Stimulated activated CD8-positive, alpha-beta memory T cell treated with anti-CD3 and anti-CD28 coated beads, Interleukin-4, amount 100 ng/mL, for 48 hours (primary cell): ENCODE data around the gene WTAP.
A peak's percentile ranks its signal among the peaks of the same experiment; 100 is the strongest.
"Not testable (repeated sequence)": the region's sequence is repeated elsewhere in the genome, so short reads cannot be mapped to it uniquely, and the experiment has no call there.

Experiments used
- DNase-seq: peaks from one replicate; pipeline ENCODE4 v3.0.0-alpha.2; 2020

Gene WTAP

DNA sequence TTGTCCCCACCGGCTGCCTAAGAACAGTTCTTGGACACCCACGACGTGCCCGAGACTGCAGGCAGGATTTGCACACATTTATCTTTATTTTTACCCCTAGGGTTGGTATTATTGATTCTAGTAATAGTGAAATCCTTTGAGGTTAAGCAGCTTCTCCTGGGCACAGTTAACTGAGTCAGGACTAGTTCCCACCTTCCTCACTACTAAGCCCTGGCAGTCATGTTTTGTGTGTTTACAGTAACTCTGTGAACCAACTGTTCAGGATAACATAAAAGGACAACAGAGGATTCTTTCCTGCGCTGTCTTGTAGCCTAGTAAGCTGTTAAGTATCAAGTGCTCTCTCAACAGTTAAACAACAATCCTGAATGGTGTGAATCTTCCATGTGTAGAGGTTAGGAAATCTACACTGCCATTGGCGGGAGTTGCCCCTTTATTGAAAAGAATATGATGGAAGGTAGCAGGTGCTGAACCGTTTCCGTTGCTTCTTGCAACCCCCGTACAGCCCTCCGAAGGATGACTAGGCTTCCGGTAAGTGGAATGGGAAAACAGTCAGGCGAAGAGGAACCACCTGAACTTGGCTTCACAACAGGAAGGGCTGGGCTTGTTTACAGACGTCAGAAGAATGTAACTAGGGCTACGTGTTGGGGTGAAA lies 33.3 kb upstream of the WTAP start:
- DNase-seq = no peak

DNA sequence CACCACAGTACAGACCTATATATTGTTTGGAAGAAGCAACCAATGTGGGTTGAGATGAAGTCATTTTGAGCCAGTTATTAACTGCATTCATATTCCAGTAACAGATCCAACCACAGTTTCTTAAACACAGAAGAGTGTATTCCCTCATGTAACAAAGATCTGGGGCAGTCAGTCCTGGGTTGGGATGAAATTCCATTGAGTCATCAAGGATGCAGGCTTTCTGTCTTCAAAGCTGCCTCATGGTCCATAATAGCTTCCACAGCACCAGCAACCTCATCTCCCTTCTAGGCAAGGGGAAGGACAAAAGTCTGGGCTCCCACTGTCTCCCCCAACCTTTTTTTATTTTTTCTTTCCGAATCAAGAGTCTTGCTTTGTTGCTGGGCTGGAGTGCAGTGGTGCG lies 31.3 kb upstream of the WTAP start:
- DNase-seq = no peak

DNA sequence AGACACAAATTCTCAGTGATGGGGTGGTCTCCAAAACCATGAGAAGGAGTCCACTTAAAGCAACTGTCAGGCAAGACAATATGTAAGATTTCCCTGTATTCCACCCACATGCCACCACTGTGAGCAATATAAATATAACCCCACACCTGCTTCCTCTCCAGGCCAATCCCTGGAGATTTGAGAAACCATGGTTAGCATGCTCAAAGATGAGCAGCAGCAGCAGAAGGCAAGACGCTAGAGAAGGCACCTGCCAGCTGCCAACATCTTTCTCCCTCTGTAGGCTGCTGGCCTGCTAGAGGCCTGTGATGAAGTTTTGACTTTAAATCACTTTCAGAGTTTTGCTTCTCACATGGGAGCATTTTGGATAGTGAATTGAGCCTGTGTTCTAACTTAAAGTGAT lies 26.3 kb upstream of the WTAP start:
- no peak for DNase-seq

DNA sequence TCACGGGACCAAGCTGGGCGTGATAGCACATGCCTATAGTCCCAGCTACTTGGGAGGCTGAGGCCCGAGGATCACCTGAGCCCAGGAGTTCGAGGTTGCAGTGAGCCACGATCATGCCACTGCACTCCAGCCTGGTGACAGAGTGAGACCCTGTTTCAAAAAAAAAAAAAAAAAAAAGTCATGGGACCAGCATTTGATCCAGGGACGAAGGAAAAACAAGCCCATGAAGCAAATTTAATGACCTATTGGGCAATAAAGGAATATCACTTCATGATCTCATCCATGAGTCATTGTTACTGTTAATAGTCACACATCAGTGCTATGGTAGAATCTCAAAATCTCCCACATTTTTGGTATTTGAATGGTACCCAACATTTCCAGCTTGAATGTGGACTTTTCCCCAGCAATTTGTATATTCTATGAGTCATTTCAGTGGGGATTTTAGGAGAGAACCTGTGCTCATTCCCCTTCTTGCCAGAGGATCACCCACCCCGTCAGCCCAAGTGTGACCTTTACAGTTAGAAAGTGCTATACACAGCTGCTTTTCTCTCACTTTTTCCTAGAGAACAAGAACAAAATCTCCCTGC lies 25.8 kb upstream of the WTAP start:
- DNase-seq = peak; percentile 23

DNA sequence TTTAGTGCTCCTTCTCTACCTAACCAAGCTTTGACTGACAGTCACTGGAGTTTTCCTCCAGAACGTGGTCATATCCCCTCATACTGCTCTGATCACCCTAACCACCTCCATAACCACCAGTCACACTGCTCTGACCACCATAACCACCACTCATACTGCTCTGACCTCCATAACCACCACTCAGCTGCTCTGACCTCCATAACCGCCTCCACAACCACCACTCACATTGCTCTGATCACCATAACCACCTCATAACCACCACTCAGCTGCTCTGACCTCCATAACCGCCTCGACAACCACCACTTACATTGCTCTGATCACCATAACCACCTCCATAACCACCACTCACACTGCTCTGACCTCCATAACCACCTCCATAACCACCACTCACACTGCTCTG lies 16.7 kb upstream of the WTAP start:
- not testable (repeated sequence) for DNase-seq

DNA sequence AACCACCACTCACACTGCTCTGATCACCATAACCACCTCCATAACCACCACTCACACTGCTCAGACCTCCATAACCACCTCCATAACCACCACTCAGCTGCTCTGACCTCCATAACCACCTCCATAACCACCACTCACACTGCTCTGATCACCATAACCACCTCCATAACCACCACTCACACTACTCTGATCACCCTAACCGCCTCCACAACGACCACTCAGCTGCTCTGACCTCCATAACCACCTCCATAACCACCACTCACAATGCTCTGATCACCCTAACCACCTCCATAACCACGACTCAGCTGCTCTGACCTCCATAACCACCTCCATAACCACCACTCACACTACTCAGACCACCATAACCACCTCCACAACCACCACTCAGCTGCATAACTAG lies 14.9 kb upstream of the WTAP start:
- DNase-seq = not testable (repeated sequence)

DNA sequence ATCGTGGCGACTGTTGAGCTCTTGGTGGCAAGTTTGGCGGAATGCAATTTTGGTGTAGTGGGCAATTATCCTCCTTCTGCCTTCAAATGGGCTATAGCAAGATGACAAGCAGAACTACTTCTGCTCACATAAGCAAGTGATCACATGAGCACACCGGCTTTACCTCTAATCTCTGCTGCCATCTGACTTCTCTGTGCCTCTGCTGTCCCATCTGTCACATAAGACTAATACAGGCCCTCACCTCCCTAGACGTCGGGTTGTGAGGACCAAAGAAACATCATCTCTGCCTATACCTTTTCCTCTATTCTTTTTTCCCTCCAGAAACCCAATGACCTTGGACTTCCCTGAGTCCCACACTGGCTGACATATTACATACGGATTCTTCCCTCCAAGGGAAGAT lies 13.3 kb upstream of the WTAP start:
- DNase-seq = no peak

- no peak for DNase-seq
Observed at GRCh38 chr6:159714404-159714803, 12.9 kb upstream of the WTAP start.

GRCh38 chr6:159715166-159715565 lies 12.1 kb upstream of the WTAP start:
- no peak for DNase-seq

GRCh38 chr6:159715605-159716004 lies 11.7 kb upstream of the WTAP start:
- no peak for DNase-seq

GRCh38 chr6:159716247-159717096 lies 10.8 kb upstream of the WTAP start:
- no peak for DNase-seq

DNA sequence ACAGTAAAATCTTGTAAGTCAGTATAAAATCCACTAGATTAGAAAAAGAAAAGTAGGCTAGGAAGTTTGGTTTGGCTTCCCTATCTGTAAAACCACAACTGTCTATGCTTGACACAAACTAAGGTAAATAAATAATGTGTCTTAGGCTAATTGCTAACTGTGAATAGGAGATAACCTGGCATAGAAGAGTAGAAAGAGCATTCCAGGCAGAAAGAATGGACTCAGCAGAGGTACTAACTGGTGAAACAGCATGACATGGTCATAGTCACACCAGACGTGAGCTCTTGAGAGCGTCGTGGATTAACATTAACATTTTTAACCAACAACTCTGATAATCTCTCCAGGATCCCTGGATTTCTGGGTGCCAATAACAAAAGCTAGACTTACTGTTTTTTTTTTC lies 8.7 kb upstream of the WTAP start:
- DNase-seq = no peak

DNA sequence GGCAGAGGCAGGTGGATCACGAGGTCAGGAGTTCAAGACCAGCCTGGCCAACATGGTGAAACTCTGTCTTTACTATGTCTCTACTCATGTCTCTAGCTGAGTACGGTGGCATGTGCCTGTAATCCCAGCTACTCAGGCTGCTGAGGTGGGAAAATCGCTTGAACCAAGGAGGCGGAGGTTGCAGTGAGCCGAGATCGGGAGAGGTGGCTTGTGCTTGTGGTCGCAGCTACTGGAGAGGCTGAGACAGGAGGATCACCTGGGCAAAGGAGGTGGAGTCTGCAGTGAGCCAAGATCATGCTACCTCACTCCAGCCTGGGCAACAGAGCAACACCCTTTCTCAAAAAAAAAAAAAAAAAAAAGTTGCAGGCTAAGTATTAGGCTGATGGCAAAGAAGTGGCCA lies 8.0 kb upstream of the WTAP start:
- no peak for DNase-seq

DNA sequence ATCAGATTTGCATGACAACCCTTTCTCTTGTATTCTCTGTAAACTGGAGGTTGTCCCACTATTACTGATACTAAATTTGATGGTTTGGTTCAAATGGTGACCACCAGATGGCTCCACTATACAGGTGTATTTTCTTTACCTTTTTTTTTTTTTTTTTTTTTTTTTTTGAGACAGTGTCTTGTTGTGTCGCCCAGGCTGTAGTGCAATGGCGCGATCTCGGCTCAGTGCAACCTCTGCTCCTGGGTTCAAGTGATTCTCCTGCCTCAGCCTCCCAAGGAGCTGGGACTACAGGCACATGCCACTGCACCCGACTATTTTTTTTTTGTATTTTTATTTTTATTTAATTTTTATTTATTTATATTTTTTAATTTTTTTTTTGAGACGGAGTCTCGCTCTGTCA lies 6.6 kb upstream of the WTAP start:
- no peak for DNase-seq

DNA sequence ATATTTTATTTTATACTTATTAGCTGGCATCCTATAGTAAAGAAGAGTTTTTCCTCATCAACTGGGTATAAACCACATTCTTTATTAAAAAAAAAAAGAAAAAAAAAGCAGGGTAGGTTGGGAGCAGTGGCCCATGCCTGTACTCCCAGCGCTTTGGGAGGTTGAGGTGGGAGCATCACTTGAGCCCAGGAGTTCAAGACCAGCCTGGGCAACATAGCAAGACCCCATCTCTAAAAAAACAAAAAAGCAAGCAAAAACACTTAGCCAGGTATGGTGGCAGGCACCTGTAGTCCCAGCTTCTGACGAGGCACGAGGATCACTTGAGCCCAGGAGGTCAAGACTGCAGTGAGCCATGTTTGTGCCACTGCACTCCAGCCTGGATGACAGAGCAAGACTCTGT lies 5.3 kb upstream of the WTAP start:
- DNase-seq = not testable (repeated sequence)

DNA sequence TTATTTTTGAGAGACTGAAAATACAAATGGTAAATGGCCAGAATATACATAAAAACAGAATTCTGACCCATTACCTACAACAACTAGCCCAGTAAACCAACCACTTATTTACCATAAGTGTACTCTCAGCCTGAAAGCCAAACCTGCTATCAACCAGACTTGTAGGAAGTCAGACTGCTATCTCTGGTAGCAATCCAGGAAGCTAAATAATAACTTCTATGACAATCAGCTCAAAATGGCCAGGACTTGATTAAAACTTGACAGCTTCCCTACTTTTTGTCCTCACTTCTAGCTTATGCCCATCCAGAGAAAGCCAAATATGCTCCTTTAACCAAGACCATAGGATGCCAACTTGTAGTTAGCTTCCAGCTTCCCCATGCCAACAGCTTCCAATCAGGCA lies 4.7 kb upstream of the WTAP start:
- DNase-seq = no peak

DNA sequence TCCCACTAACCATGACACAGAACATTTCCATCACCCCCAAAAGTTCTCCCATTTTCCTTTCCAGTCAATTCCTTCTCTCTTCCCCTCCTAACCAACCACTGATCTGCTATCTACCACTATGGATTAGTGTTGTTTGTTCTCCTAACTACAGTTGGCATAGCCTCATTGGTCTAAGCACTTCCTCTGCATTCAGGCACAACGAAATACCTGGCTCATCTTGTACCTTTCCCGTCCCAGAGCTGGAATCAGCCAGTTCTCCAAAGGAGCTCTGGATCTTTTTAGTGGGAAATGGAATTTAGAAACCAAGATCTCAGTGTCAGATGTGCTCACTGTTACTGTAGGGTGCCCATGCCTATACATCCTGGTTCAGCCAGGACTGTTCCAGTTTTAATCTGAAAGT lies 4.0 kb upstream of the WTAP start:
- no peak for DNase-seq

GRCh38 chr6:159724778-159725177 lies 2.5 kb upstream of the WTAP start:
- no peak for DNase-seq

DNA sequence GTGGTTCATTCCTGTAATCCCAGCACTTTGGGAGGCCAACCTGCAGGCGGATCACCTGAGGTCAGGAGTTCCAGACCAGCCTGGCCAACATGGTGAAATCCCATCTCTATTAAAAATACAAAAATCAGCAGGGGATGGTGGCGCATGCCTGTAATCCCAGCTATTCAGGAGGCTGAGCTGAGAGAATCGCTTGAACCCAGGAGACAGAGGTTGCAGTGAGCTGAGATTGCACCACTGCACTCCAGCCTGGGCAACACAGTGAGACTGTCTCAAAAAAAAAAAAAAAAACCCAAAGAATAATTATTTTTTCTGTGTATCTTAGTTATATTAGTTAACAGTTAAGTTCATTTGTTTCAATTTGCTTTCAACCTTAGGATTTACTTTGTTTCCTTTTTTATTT lies 2.1 kb upstream of the WTAP start:
- not testable (repeated sequence) for DNase-seq

GRCh38 chr6:159726255-159726917 lies 920 bp upstream of the WTAP start:
- no peak for DNase-seq

DNA sequence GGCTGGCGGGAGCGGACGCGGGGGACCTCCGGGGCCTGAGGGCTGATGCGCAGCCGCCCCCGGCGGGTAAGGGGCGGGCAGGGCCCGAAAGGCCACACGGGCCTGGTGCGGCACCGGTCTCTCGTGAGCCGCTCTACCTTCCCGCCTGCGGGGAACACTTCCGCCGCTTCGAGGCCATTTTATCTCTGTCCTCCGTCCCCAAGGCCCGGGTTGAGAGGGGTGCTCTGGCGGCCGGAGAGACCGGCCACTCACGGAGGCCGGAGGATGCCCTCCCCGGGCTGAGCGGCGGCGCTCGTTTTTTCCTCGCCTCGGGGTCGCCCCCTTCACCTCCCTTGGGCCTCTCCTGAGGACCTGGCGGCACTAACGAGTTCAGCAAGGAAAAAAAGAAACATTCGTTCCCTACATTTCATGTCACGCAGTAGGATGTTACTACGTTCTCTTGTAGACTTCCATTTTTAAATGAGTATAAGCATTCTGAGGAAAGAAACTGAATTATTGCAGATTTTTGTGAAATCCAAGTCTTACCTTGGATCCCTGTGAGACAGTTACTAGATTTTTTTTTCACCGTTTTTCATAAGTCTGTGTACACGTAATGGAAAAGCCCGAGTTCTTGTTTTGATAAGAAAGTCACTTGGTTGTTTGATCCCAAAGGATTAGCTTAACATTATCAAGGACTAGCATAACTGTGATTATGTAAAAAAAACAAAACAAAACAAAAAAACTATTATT lies 575 bp downstream of the WTAP start:
- no peak for DNase-seq

GRCh38 chr6:159728531-159728964 lies 1.2 kb downstream of the WTAP start:
- no peak for DNase-seq
